HFFc6 (cell line): ENCODE data around the gene EIF3L. TPM values are rescaled to one million over a fixed set of nuclear protein-coding genes. Genes with fewer than 3 reads are reported as not detected.
A peak's percentile ranks its signal among the peaks of the same experiment; 100 is the strongest.

Experiments
- DNase-seq: peaks from one replicate; pipeline ENCODE4 v3.0.0-alpha.2; 2018
- H3K27ac Mint-ChIP-seq: 2 replicates; pipeline ENCODE4 v1.8.0; 2020; ENCODE audit warnings: mild to moderate bottlenecking, mixed read lengths
- H3K27me3 Mint-ChIP-seq: 2 replicates; pipeline ENCODE4 v1.8.0; 2021; ENCODE audit warnings: mild to moderate bottlenecking, moderate library complexity, mixed read lengths; ENCODE audit not compliant: insufficient read depth
- H3K36me3 Mint-ChIP-seq: 2 replicates; pipeline ENCODE4 v1.8.0; 2021; ENCODE audit warnings: low read depth, mixed read lengths
- H3K4me1 Mint-ChIP-seq: 2 replicates; pipeline ENCODE4 v1.8.0; 2020; ENCODE audit warnings: low read depth, mixed read lengths
- H3K4me3 Mint-ChIP-seq: 2 replicates; pipeline ENCODE4 v1.8.0; 2020; ENCODE audit warnings: mild to moderate bottlenecking, moderate library complexity, mixed read lengths
- H3K9me3 Mint-ChIP-seq: 2 replicates; pipeline ENCODE4 v1.8.0; 2020; ENCODE audit warnings: mild to moderate bottlenecking, mixed read lengths
- total RNA-seq, 6 experiments: library from RNA; stranded (reverse); fragmentation: NEBNext Ultra II Directional; extraction: Animal tissue kit (Norgen Biotek cat#: 25700); gene quantifications; 2 replicates in 1 of 6; 3 replicates in 5 of 6; pipeline ENCODE4 v1.2.3, GENCODE V29; 2021
- TF ChIP-seq, protein P1 (sequence below): fragments of 200-600 bp; sonication (generic); IDR thresholded peaks from 2 replicates; pipeline ENCODE4 v1.5.0; 2021; ENCODE audit warnings: antibody characterized with exemption, mild to moderate bottlenecking

Gene EIF3L
- total RNA-seq, 6 experiments from 2014 or later, result 306 to 371 (median 357) TPM

DNA sequence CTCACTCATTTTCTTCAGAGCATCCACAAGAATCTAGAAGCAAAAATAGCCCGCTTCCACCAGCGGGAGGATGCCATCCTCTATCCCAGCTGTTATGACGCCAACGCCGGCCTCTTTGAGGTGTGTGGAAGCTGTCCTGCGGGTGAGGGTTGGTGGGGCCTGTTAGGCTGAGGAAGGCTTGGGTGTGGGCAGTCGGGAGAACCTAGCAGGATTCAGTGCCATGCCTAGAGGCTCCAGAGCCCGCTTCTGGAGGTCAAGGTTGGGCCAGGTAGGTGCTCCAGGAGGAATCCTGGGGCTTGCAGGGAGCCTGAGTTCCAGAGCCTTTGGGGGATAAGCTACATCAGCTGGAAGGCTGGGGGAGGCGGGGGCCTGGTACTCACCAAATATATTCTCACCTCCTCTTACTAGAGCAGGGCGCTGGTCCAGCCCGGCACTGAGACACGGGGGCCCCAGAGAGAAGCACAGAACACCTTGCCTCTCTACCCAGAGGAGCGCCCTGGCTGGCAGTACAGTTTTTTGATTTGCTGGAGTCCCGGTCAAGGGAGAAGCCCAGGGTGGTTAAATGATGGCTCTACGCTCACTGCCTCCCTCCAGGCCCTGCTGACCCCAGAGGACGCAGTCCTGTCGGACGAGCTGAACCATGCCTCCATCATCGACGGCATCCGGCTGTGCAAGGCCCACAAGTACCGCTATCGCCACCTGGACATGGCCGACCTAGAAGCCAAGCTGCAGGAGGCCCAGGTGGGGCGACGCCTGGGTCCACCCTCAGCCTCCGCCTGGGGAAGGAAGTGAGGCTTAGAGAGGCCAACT lies 36.1 kb upstream of the EIF3L start:
- Mint-ChIP-seq H3K27me3 (peaks cover 2% of the 10 kb centered on the region), H3K9me3 (no peaks in the 10 kb centered on the region), H3K4me3 (no peak overlapping the region), H3K4me1 (peaks cover 14% of the 10 kb centered on the region), H3K36me3 (no peaks in the 10 kb centered on the region), H3K27ac (no peak overlapping the region)
- TF ChIP-seq, protein P1, sequence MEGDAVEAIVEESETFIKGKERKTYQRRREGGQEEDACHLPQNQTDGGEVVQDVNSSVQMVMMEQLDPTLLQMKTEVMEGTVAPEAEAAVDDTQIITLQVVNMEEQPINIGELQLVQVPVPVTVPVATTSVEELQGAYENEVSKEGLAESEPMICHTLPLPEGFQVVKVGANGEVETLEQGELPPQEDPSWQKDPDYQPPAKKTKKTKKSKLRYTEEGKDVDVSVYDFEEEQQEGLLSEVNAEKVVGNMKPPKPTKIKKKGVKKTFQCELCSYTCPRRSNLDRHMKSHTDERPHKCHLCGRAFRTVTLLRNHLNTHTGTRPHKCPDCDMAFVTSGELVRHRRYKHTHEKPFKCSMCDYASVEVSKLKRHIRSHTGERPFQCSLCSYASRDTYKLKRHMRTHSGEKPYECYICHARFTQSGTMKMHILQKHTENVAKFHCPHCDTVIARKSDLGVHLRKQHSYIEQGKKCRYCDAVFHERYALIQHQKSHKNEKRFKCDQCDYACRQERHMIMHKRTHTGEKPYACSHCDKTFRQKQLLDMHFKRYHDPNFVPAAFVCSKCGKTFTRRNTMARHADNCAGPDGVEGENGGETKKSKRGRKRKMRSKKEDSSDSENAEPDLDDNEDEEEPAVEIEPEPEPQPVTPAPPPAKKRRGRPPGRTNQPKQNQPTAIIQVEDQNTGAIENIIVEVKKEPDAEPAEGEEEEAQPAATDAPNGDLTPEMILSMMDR, result no peak
- DNase-seq, result no peak

DNA sequence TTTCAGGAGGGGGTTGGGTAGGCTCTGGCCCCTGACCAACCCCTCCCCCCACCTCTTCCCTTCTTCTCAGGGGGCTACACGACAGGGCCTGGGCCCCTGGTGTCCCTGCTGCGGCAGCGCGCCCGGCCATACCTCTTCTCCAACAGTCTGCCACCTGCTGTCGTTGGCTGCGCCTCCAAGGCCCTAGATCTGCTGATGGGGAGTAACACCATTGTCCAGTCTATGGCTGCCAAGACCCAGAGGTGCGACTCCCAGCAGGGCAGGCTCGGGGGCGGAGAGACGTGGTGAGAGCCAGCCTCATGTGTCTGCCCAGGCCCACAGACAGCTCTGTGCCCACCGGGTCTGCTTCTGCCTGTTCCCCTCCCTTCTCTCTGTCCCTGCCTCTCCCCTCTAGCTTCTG lies 33.6 kb upstream of the EIF3L start:
- Mint-ChIP-seq H3K27me3 (peaks cover 8% of the 10 kb centered on the region), H3K4me1 (peaks cover 17% of the 10 kb centered on the region), H3K9me3 (no peaks in the 10 kb centered on the region), H3K4me3 (no peak overlapping the region), H3K27ac (no peak overlapping the region), H3K36me3 (no peaks in the 10 kb centered on the region)
- no peak for DNase-seq
- TF ChIP-seq, protein P1, result no peak

DNA sequence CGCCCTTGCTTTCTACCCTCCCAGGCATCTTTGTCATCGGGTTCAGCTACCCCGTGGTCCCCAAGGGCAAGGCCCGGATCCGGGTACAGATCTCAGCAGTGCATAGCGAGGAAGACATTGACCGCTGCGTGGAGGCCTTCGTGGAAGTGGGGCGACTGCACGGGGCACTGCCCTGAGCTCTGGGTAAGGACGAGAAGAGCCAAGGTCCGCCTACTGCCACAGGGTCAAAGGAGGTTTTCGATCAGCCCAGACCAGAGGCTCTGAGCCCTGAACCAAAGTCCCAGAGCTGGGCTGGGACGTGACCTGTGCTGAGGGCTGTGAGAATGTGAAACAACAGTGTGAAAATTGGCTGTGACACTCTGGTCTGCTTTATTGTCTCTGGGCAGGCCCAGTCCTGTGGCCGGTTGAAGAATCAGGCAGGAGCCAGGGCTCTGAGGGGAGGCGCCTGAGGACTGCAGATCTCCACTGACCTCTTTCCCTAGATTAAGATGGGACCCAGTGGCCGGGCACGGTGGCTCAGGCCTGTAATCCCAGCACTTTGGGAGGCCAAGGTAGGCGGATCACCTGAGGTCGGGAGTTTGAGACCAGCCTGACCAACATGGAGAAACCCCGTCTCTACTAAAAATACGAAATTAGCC lies 32.6 kb upstream of the EIF3L start:
- no peak for DNase-seq
- peaks cover 11% of the 10 kb centered on the region for H3K27me3 Mint-ChIP-seq
- H3K36me3 Mint-ChIP-seq, result no peaks in the 10 kb centered on the region
- H3K4me1 Mint-ChIP-seq, result peaks cover 17% of the 10 kb centered on the region
- no peaks in the 10 kb centered on the region for H3K9me3 Mint-ChIP-seq
- no peak overlapping the region for H3K27ac Mint-ChIP-seq
- no peak overlapping the region for H3K4me3 Mint-ChIP-seq
- TF ChIP-seq, protein P1, result no peak

DNA sequence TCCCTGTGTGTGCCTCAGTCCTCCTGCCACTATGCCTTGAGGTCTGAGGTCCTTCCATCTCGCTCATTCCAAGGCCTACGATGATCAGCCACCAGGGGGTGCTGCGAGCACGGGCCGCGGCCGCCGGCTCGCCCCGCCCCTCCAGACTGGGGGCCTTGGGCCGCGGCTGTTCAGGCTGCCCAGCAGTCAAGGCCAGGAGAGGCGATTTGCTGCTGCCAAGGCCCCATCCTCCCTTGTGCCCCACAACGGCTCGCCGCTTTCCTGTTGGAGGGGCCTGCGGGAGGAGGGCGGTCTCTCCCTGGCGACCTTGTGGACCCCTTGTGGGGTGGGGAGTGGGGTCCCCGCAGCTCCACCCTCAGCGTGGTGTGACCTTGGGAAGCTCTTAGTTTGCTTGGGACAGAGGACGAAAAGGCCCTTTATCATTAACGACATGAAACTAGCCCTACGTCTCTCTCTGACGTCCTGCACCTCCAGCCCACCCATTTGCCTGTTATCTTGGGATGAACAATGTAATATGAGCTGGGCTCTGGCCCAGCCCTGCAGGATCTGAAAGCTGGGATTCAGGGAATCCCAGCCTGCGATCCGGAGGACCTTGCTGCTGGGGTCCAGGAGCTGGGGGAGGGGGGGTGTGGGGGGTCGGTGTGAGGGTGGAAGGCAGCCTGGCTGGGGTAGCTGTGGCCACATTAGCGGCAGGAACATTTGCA lies 31.4 kb upstream of the EIF3L start:
- peaks cover 19% of the 10 kb centered on the region for H3K27me3 Mint-ChIP-seq
- DNase-seq, result peak; percentile 55
- peak overlapping the region; percentile 83 for H3K27ac Mint-ChIP-seq
- TF ChIP-seq, protein P1, result peak; percentile 99
- peak overlapping the region; percentile 81 for H3K4me3 Mint-ChIP-seq
- H3K36me3 Mint-ChIP-seq, result no peaks in the 10 kb centered on the region
- H3K9me3 Mint-ChIP-seq, result no peaks in the 10 kb centered on the region
- peaks cover 17% of the 10 kb centered on the region for H3K4me1 Mint-ChIP-seq

DNA sequence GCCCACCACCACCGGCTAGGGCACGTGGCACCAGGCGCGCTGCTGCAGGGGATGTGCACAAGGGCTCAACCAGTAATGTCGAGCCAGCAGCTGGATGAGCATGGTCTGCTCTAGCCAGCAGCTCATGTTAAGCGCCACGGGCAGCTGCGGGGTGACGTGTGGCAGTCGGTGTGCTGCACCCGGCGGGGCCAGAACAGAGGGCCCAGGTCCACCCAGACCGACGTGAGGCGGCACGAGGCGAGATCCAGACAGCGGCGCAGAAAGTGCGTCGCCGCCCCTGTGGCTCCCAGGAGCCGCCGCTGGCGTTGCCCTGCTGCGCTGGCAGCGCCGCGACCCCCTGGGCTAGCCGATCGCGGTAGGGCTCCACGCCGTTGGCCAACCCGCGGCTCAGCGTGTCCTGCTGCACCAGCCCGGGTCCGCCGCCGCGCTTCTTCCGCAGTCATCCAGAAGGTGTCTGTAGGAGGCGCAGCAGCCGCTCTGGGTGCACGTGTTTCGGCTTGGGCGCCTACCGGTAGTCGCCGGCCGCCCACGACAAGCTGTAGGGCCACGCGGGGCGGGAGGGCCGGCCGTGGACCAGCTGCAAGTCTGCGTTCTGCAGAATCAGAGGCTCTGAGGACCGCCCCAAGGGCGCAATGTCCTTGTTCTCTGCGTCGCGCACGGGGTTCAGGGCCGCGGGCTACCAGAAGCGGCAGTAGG lies 30.7 kb upstream of the EIF3L start:
- peak; percentile 33 for DNase-seq
- Mint-ChIP-seq H3K27ac (peak overlapping the region; percentile 83; the same call in 1 of the 2 replicates), H3K9me3 (no peaks in the 10 kb centered on the region), H3K4me3 (peak overlapping the region; percentile 81), H3K4me1 (peaks cover 17% of the 10 kb centered on the region), H3K27me3 (peaks cover 21% of the 10 kb centered on the region), H3K36me3 (no peaks in the 10 kb centered on the region)
- TF ChIP-seq, protein P1, result peak; percentile 62; the same call in 1 of the 2 replicates
